CD4-positive, alpha-beta T cell treated with Interleukin-10 for 1 hour (primary cell): ENCODE data around the gene NOX5.

ENCODE experiments used
- DNase-seq: peaks from one replicate; pipeline ENCODE4 v3.0.0-alpha.2; 2020

NOX5 gene

DNA sequence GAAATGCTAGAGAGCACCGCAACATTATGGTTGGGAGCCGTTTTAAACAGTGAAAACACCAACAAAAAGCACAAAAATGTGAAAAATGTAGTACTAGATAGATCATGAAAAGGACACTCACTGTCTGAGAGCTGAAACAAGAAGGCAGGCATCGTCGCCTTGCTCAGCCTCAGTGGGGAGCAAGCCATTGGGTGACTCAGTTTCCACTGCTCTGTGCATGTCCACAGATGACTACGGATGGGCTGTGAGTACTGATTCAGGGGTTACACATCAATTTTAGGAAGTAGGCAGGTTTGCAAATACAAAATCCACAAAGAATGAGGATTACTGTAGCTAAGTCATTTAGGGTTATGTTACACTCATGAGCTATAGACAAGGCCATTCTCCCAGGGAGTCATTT is 10.8 kb downstream of the NOX5 start:
- no peak for DNase-seq

DNA sequence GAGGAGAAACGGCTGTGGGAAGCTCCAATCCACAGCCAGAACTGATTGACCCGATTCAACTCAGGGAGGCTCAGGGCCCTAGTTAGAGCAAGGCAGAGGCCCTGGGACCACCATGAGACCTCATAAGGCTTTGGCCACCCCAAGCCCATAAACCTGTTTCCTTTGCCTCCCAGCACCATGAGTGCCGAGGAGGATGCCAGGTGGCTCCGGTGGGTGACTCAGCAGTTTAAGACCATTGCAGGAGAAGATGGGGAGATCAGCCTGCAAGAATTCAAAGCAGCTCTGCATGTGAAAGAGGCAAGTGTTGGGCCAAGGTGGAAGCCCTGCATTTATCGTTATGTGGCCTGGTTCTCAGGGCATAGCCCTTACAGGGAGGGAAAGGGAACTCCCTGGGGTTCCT is 11.9 kb downstream of the NOX5 start:
- no peak for DNase-seq

DNA sequence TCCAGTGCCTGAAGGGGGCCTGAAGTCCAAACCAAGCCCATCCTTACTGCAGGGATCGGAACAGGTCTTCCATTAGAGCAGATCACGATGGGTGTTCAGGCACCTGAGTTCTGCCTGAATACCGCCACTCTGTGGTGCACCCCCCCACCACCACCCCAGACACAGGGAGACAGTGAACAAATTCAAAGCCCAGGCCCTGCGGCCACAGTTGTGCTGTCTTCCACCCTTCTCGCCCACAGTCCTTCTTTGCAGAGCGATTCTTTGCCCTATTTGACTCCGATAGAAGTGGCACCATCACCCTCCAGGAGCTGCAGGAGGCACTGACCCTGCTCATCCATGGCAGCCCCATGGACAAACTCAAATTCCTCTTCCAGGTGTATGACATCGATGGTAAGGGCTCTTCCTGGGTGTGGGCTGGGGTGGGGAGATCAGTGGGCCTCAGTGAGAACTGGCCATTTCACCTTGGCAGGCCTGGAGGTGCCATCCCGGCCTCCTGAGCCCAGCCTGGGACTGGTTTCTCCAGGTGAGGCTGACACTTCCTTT is 13.6 kb downstream of the NOX5 start:
- no peak for DNase-seq

DNA sequence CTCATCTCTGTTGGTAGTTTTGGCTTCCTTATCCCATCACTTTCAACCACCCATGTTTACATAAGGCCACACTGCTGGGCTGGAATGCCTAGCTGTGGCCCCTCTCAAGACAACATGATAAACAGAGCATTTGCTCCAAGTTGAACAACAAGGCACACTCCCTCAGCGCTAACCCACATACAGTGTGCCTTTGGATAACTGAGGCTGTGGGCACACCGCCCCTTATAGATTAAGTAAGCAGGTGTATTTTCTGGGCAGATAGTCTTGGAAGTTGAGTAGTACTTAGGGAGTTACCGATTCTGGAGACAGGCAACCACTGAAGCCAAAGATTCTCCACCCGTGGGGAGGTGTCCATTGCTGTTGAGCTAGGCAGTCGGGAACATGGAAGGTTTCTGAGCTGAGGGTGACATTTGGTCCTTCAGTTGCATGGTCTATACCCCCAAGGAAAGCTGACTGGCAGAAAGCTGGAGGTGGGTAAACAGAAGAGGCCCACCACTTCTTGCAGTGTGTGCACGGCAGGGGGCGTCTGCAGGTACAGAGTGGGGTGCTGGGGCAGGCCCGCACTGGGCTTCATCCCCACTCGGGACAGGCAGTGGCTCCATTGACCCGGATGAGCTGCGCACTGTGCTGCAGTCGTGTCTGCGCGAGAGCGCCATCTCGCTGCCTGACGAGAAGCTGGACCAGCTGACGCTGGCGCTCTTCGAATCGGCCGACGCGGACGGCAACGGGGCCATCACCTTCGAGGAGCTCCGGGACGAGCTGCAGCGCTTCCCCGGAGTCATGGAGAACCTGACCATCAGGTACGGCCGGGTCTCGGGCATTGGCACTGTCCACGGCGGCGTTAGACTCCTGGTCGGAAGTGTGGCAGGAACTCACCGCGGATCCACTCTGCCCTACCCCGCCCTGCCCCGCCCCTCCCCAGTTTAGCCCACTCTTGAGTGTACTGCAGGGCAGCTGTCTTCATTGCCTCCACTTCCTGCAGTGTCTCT is 16.8 kb downstream of the NOX5 start:
- DNase-seq, result peak; percentile 5

DNA sequence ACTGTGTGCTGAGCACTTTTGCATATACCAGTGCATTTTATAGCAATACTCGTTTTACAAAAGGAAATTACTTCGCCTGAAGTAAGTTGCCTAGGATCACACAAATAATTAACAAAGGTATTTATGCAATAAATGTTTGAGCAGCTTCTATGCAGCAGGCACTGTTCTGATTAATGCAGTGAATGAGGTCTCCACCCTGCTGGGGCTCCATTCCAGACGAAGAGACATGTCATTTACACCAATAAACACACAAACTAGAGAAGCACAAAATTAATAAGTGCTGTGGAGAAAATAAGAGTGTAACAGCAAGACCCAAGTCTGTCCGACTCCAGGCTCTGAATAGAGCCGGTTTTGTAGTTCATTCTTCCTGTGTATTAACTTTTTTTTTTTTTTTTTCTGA is 17.5 kb downstream of the NOX5 start:
- DNase-seq, result no peak

DNA sequence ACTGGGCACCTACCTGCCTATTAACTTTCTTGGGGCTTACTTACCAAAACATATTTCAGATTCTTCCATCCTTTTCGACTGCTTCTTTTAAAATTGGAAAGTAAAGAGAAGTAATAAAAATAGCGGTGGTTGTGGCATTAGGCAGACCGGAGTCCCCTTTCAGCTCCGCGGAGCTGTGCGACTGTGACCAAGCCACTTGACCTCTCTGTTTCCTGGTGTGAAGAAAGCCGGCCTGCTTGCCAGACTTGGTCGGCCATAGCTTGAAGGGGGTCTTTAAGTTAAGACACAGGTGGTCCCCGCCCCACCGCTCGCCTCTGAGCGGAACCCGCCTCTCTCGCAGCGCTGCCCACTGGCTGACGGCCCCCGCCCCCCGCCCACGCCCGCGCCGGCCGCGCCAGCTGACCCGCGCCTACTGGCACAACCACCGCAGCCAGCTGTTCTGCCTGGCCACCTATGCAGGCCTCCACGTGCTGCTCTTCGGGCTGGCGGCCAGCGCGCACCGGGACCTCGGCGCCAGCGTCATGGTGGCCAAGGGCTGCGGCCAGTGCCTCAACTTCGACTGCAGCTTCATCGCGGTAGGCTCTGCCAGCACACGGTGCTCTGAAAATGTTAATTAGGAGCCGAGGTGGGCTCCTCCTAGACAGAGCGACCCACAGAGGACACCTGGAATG is 18.3 kb downstream of the NOX5 start:
- no peak for DNase-seq

DNA sequence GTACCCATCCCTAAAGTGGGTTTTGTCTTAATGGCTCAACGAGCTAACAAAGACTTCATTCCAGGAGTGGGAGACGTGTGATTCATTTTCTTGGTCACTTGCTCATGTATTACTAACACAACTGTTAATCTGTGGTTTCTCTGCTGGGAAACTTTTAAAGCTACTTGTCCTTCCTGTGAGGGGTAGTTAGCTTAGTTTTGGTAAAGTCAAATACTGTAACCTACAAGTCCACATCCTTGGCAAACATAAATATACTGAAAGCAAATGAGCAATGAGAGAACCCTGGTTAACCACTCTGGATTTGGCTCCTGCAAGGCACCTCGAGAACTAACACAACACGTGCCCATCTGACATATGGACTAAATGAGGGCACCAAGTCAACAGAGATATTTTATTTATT is 19.9 kb downstream of the NOX5 start:
- DNase-seq, result no peak

DNA sequence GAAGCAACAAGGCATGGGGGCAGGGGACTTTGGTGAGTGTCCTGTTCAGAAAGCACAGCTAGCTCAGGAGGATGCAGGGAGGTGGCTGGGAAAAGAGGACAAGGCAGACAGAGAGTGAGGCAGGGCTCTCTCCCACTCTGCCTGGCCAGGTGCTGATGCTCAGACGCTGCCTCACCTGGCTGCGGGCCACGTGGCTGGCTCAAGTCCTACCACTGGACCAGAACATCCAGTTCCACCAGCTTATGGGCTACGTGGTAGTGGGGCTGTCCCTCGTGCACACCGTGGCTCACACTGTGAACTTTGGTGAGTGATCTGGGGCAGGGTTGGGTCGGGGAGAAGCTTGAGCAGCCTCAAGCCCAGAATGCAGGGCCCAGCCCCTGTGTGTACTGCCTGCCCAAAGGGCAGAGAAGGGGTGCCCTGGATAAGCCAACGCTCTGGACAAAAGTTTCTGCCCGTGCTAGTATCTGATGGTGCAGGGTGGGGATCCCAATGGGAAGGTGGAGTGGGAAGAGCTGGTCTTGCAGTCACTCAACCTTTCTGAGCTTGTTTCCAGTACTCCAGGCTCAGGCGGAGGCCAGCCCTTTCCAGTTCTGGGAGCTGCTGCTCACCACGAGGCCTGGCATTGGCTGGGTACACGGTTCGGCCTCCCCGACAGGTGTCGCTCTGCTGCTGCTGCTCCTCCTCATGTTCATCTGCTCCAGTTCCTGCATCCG is 20.9 kb downstream of the NOX5 start:
- DNase-seq, result no peak

DNA sequence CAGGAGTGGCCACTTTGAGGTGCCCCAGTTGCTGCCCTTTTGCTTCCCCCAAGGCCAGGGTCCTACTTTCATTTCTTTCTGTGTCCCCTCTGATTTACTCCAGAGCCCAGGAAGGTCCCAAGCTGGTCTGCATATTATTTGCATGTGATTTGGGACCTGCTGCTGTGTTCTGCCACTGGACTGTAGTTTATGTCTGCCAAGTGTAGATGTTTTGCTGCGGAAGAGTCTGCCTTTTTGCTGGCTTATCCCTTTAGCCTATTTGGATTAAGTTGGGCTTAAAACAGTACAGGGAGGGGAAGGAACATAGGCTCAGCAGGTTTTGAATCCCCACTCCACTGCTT is 21.4 kb downstream of the NOX5 start:
- no peak for DNase-seq

DNA sequence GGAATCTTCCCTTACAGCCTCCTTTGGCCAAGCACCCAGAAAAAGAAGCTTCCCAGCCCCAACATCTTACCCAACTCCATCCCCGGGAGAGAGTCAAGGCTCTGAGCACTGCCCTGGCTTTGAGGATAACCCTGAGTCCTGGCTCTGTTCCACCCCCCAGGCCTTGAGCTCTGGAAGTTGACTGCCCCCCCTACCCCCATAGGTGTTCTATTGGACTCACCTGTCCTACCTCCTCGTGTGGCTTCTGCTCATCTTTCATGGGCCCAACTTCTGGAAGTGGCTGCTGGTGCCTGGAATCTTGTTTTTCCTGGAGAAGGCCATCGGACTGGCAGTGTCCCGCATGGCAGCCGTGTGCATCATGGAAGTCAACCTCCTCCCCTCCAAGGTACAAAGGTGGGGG is 22.3 kb downstream of the NOX5 start:
- DNase-seq, result no peak

DNA sequence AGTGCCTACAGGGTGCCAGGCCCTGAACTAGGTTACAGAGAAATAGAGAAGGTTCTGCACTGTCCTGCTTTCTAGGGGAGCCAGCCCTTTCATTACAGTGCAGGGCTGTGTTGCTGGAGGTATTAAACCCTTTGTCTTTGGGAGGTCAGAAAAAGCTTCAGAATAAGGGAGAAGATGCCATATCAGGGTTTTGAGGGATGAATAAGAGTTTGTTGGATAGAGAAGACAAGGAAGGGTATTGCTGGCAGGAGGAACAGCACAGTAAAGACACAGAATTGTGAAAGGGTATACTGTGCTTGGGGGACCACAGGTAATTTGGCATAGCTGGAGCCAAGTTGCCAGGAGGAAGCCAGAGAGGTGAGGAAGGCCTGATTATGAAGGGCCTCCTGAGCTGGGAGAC is 23.0 kb downstream of the NOX5 start:
- DNase-seq, result no peak

DNA sequence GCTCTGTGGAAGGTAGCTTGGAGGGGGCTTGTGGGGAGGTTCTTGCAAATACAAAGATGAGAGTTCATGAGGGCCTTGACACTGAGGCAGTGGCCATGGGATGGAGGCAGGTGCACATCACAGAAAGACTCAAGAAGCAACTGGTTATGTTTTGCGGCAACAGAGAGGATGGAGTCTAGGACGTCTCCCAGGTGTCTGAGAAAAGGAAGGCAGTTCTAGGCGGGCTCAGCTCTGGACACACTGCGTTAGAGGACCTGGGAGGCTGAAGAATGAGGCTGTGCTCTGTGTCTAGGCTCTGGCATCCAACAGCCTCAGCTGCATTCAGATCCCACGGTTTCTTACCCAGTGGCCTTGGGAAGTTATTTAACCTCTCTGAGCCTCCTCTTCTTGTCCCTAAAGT is 23.5 kb downstream of the NOX5 start:
- no peak for DNase-seq

DNA sequence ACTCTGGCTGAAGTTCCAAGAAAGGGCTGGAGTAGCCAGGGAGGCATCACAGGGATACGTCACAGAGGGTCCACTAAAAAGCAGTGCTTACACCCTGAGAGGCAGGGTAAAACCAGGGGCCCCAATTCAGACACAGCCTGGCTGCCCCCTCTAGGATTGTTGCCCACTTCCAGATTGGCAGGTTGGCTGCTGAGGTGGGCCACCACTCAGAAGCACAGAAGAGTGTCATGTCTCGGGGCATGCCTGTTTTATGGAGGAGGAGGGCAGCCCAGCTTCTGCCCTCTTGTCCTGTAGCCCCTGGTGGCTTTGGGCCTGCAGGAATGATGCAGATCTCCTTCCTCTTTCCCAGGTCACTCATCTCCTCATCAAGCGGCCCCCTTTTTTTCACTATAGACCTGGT is 24.0 kb downstream of the NOX5 start:
- no peak for DNase-seq

DNA sequence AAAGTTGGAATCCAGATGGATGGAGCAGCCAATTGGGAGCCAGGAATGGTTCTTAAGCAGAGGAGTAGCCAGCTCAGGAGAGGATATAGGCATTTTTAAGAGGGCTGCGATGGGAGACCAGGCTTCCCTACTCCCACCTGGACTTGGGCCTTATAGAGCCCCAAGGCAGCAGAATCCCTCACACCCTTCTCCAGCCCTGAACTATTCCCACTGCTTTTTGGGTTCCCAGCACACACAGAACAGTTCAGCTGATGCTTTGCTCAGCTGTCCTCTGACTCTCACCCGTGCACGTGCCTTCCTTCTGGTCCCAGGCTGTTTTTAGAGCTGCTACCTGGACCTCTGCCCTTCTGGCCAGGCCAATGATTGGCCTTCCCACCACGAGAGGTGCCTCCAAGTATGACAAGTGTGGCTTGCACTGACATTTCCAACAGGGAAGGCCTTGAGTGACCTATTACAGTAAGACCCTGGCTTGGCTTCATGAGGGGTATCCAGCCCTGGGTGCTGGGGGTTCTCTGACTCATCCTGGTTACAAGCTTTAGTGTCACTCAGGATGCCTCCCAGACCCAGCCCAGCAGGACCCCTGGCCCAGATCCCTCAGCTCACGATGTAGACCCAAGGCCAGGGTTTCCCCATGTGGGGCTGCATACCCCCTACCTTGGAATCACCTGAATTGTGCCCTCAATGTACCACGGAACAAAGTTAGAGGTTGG is 25.2 kb downstream of the NOX5 start:
- DNase-seq, result no peak

DNA sequence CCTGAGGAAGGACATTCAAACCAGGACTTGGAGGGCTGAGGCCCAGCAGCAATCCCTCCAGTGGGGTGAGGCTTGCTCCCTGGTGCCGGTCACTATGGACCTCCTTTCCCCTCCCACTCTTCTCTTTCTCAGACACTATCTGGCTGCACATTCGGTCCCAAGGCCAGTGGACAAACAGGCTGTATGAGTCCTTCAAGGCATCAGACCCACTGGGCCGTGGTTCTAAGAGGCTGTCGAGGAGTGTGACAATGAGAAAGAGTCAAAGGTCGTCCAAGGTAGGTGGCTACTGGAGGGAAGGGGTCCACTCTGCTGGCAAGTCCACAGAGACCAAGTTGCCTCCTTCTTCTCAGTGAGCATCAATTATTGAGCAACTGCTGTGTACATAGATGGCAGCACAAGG is 28.0 kb downstream of the NOX5 start:
- no peak for DNase-seq

DNA sequence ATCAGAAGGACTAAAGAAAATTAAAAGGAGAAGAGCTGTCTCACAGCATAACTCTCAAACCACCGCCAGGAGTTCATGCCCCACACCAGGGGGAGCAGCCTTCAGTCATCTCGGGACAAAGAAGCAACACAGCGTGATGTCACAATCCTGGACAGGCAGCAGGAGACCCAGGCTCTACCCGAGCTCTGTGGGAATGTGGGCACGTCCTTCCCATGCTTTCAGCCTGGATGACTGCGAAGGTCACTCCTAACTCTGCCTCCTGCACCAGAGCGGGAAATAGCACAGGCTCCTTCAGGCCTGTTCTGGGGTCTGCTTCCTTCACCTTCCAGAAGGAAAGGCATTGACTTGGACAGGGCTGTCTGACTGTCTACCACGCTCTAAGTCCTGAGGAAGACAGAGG is 31.3 kb downstream of the NOX5 start:
- no peak for DNase-seq

DNA sequence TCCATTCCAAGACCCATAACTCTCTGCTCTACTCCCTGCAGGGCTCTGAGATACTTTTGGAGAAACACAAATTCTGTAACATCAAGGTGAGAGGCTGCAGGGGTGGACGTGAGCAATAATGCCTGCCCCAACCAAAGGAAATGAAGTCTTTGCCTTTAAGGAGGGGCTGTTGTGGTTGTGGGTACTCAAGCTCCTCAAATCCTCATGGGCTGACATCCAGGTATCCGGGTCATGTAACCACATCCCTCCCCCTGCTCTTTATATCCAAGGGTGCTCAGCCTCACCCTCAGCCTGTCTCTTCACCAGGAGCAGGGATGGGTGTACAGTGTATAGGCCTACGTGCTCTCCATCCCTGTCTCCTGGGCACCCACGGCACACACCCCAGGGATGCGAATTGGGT is 32.3 kb downstream of the NOX5 start:
- no peak for DNase-seq

DNA sequence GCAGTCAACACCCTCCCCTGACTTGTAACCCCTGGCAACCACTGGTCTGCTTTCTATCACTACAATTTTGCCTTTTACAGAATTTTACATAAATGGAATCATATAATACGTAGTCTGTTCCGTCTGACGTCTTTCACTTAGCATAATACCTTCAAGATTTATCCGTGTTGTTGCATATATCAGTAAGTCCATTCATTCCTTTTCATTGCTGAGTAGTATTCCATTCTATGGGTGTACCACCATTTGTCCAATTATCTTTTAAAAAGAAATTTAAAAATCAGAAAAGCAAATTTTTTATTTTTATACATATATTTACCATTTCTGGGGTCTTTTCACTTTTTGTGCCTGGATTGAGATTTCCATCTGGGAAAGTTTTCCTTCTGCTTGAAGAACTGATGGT is 35.5 kb downstream of the NOX5 start:
- DNase-seq, result no peak

DNA sequence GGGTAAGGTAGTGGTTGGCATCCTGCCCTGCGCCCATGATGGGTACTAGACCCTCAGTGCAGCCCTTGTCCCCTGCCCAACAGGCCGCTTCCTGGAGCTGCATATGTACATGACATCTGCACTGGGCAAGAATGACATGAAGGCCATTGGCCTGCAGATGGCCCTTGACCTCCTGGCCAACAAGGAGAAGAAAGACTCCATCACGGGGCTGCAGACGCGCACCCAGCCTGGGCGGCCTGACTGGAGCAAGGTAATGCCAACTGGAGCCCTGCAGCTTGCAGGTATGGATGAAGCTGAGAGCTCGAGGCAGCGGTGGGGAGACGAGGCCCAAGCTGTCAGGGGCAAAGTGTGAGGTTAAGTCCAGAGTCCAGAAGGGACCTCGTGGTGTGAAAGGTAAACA is 40.8 kb downstream of the NOX5 start:
- DNase-seq, result no peak

DNA sequence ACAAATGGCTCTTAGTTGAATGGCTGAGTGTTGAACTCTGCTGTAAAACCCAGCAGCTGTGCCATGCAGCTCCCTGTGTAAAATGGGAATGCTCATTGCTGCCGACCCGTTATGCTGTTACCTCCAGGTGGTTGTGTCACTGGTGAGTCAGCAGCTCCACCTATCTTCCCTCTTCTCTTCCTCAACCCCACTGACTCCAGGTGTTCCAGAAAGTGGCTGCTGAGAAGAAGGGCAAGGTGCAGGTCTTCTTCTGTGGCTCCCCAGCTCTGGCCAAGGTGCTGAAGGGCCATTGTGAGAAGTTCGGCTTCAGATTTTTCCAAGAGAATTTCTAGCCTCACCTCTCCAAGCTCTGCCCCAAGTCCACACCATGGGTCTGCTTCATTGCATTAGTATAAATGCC is 41.9 kb downstream of the NOX5 start:
- no peak for DNase-seq

DNA sequence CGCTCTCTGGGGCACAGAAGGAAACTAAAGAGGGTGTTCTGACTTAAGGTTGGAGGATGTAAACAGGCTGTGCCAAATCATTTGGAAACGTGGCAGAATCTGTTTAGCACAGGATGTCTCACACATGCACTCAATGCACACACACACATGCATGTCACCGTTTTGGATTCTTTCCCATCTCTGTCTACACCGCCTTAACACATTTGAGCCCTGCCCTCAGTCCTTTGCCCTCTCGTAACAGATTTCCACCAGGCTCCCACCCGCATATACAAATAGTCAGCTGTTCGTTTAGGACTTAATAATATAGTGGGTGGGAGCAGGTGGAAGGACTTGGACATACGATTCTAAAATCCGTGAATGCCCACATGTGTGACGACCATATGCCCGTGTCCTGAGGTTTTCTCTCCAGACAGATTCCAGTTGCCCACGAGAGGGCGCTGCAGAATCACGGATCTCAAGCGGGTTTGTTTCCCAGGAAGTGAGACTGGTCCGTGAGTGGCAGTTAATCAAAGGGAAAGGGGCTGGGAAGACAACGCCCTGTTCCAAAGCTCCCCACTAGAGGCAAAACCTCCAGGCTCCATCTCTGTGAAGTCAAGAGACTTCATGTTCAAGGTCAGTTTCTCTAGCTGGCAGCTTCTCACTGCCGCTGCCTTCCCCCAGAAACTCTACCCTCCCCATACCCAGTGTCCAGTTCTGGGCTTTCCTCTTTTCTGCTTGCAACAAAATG is 44.5 kb downstream of the NOX5 start:
- DNase-seq, result peak; percentile 75

DNA sequence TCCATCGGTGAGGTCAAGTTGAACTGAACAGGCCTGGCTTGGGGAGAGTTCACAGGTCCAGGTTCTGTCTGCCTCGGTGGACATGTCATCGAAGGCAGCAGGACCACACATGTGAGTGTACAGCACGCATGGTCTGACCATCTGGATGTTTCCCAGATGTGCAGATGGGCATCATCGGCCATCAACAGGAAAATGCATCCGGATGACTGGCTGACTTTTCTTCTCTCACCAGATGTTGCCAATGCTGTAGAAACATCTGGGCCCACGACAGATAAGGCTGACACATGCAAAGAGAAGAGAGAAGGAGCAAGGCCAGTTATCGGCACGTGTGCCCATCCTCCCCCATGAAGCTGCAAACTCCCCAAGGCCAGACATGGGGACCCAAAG is 45.1 kb downstream of the NOX5 start:
- no peak for DNase-seq
